GM18498 (cell line): ENCODE data around the gene PRKG2.

ENCODE experiments used
- ATAC-seq: cut with Tn5 transposase; IDR thresholded peaks from one replicate; pipeline ENCODE4 v1.9.1; 2021; ENCODE audit warnings: mild to moderate bottlenecking, moderate library complexity; ENCODE audit not compliant: unreplicated experiment

PRKG2 gene

GRCh38 chr4:81042578-81043365, 172.2 kb downstream of the PRKG2 start:
- no peak for ATAC-seq

GRCh38 chr4:81040012-81040659, 174.9 kb downstream of the PRKG2 start:
- peak; percentile 59 for ATAC-seq

GRCh38 chr4:81039351-81039972, 175.6 kb downstream of the PRKG2 start:
- no peak for ATAC-seq

GRCh38 chr4:81038636-81039350, 176.2 kb downstream of the PRKG2 start:
- ATAC-seq = no peak
